WTC11 (cell line): ENCODE results near the gene SFMBT1. TPM values are rescaled to one million over a fixed set of nuclear protein-coding genes. Genes with fewer than 3 reads are reported as not detected.

Source experiments
- ATAC-seq: fragments of 200-7000 bp; cut with Tn5 transposase; 2 replicates; pipeline ENCODE4 v1.10.0; 2021; ENCODE audit warnings: mild to moderate bottlenecking, moderate library complexity
- CTCF ChIA-PET: fragments of 300-600 bp; sonication (Branson Sonifier 250); formaldehyde crosslinking; loops from one replicate; lab custom pipeline; 2021; ENCODE audit warnings: antibody characterized with exemption; lab: Charles Lee
- POLR2A ChIA-PET: fragments of 350-600 bp; sonication (Branson Sonifier 250); formaldehyde crosslinking; loops from one replicate; lab custom pipeline; 2021; ENCODE audit warnings: antibody characterized with exemption; lab: Charles Lee
- DNase-seq: peaks from one replicate; pipeline ENCODE4 v3.0.0; 2021; ENCODE audit warnings: low spot score
- H3K27ac Mint-ChIP-seq: 2 replicates; pipeline ENCODE4 v1.8.0; 2021; ENCODE audit warnings: mixed read lengths
- H3K27me3 Mint-ChIP-seq: 2 replicates; pipeline ENCODE4 v1.8.0; 2021; ENCODE audit warnings: low read depth, mild to moderate bottlenecking, moderate library complexity, mixed read lengths
- H3K36me3 Mint-ChIP-seq: 2 replicates; pipeline ENCODE4 v1.8.0; 2021; ENCODE audit warnings: mixed read lengths
- H3K4me1 Mint-ChIP-seq: 2 replicates; pipeline ENCODE4 v1.8.0; 2022; ENCODE audit warnings: mixed read lengths
- H3K4me3 Mint-ChIP-seq: 2 replicates; pipeline ENCODE4 v1.8.0; 2021; ENCODE audit warnings: mild to moderate bottlenecking, moderate library complexity, mixed read lengths
- H3K9me3 Mint-ChIP-seq: 2 replicates; pipeline ENCODE4 v1.8.0; 2021; ENCODE audit warnings: mixed read lengths
- AR ChIP-seq: fragments of 250-450 bp; sonication (Bioruptor Pico); IDR thresholded peaks from 2 replicates; pipeline ENCODE4 v1.9.0; 2021; ENCODE audit warnings: mild to moderate bottlenecking
- ARID4B ChIP-seq: sonication (generic); formaldehyde crosslinking; IDR thresholded peaks from 2 replicates; pipeline ENCODE4 v1.8.0; 2023; ENCODE audit warnings: missing genetic modification reagents, mild to moderate bottlenecking, borderline replicate concordance
- ATF1 ChIP-seq: sonication (generic); formaldehyde crosslinking; IDR thresholded peaks from 2 replicates; pipeline ENCODE4 v1.8.1; 2023; ENCODE audit warnings: mild to moderate bottlenecking, moderate library complexity, missing genetic modification reagents
- CTCF ChIP-seq: fragments of 200-600 bp; IDR thresholded peaks from 2 replicates; pipeline ENCODE4 v1.8.0; 2022; ENCODE audit warnings: antibody characterized with exemption
- E2F5 ChIP-seq: sonication (generic); formaldehyde crosslinking; IDR thresholded peaks from 2 replicates; pipeline ENCODE4 v1.8.1; 2022; ENCODE audit warnings: mild to moderate bottlenecking, moderate library complexity, missing genetic modification reagents
- ESRRA ChIP-seq: sonication (generic); formaldehyde crosslinking; IDR thresholded peaks from 2 replicates; pipeline ENCODE4 v1.8.1; 2022; ENCODE audit warnings: mild to moderate bottlenecking, missing genetic modification reagents, borderline replicate concordance
- FOXK1 ChIP-seq: sonication (generic); formaldehyde crosslinking; IDR thresholded peaks from 2 replicates; pipeline ENCODE4 v1.8.0; 2022; ENCODE audit warnings: mild to moderate bottlenecking, moderate library complexity, missing genetic modification reagents
- GABPB1 ChIP-seq: sonication (generic); formaldehyde crosslinking; IDR thresholded peaks from 2 replicates; pipeline ENCODE4 v1.8.1; 2023; ENCODE audit warnings: mild to moderate bottlenecking, missing genetic modification reagents
- HMGA2 ChIP-seq: fragments of 250-450 bp; sonication (Bioruptor Pico); IDR thresholded peaks from 2 replicates; pipeline ENCODE4 v1.4.0; 2021; ENCODE audit warnings: mild to moderate bottlenecking, moderate library complexity
- IRF1 ChIP-seq: sonication (generic); formaldehyde crosslinking; IDR thresholded peaks from 2 replicates; pipeline ENCODE4 v1.8.0; 2023; ENCODE audit warnings: missing genetic modification reagents
- IRF2 ChIP-seq: sonication (generic); formaldehyde crosslinking; IDR thresholded peaks from 2 replicates; pipeline ENCODE4 v1.8.0; 2022; ENCODE audit warnings: low read depth, missing genetic modification reagents, borderline replicate concordance
- JUN ChIP-seq: sonication (generic); formaldehyde crosslinking; IDR thresholded peaks from 2 replicates; pipeline ENCODE4 v1.8.0; 2023; ENCODE audit warnings: mild to moderate bottlenecking, missing genetic modification reagents
- NFATC4 ChIP-seq: fragments of 250-450 bp; sonication (Bioruptor Pico); IDR thresholded peaks from 2 replicates; pipeline ENCODE4 v1.9.0; 2021; ENCODE audit warnings: mild to moderate bottlenecking
- PRDM15 ChIP-seq: sonication (generic); formaldehyde crosslinking; IDR thresholded peaks from 2 replicates; pipeline ENCODE4 v1.8.0; 2022; ENCODE audit warnings: missing genetic modification reagents
- USF1 ChIP-seq: sonication (generic); formaldehyde crosslinking; IDR thresholded peaks from 2 replicates; pipeline ENCODE4 v1.8.0; 2022; ENCODE audit warnings: mild to moderate bottlenecking, missing genetic modification reagents
- USF2 ChIP-seq: sonication (generic); formaldehyde crosslinking; IDR thresholded peaks from 2 replicates; pipeline ENCODE4 v1.8.1; 2023; ENCODE audit warnings: mild to moderate bottlenecking, missing genetic modification reagents, moderate library complexity
- ZBTB43 ChIP-seq: sonication (generic); formaldehyde crosslinking; IDR thresholded peaks from 2 replicates; pipeline ENCODE4 v1.8.1; 2023; ENCODE audit warnings: mild to moderate bottlenecking, missing genetic modification reagents
- total RNA-seq: library from RNA; stranded (reverse); gene quantifications from 3 replicates; pipeline ENCODE4 v1.2.3, GENCODE V29; 2021

SFMBT1 gene
- total RNA-seq, 1 experiment from 2014 or later: 20.9 TPM

GRCh38 chr3:53065841-53066480 is 20.1 kb upstream of the SFMBT1 start:
- ChIA-PET POLR2A (no interaction called here), CTCF (no interaction called here)
- H3K9me3 Mint-ChIP-seq: no peaks in the 10 kb centered on the region
- peaks cover 9% of the 10 kb centered on the region for H3K4me1 Mint-ChIP-seq
- H3K36me3 Mint-ChIP-seq: no peaks in the 10 kb centered on the region
- H3K27ac Mint-ChIP-seq: no peak overlapping the region
- TF ChIP-seq ATF1 (CRISPR knock-in tag): no peak
- TF ChIP-seq USF1 (CRISPR knock-in tag): no peak
- TF ChIP-seq IRF2: no peak
- TF ChIP-seq ZBTB43 (CRISPR knock-in tag): no peak
- TF ChIP-seq CTCF: no peak
- no peak for TF ChIP-seq IRF1 (CRISPR knock-in tag)
- H3K4me3 Mint-ChIP-seq: no peak overlapping the region
- no peak for DNase-seq
- H3K27me3 Mint-ChIP-seq: peaks cover 15% of the 10 kb centered on the region
- no peak for ATAC-seq

- Mint-ChIP-seq H3K9me3 (no peaks in the 10 kb centered on the region), H3K4me3 (no peak overlapping the region), H3K36me3 (no peaks in the 10 kb centered on the region), H3K27me3 (peaks cover 15% of the 10 kb centered on the region), H3K4me1 (no peaks in the 10 kb centered on the region), H3K27ac (no peak overlapping the region)
- ATAC-seq (no peak), DNase-seq (no peak)
- POLR2A ChIA-PET: no interaction called here
- CTCF ChIA-PET: no interaction called here
- TF ChIP-seq NFATC4 (CRISPR knock-in tag) (no peak), FOXK1 (CRISPR knock-in tag) (no peak), PRDM15 (no peak), E2F5 (CRISPR knock-in tag) (no peak), JUN (CRISPR knock-in tag) (no peak), ARID4B (CRISPR knock-in tag) (no peak), ESRRA (CRISPR knock-in tag) (no peak), AR (CRISPR knock-in tag) (no peak), HMGA2 (CRISPR knock-in tag) (no peak), USF2 (CRISPR knock-in tag) (no peak), ATF1 (CRISPR knock-in tag) (no peak), GABPB1 (CRISPR knock-in tag) (no peak)
These were observed 17.0 kb upstream of the SFMBT1 start for GRCh38 chr3:53062905-53063304.
